Mucosa of rectum (tissue), 2 donors: Measurements from ENCODE around the gene FXYD3.
"Not testable (repeated sequence)": the region's sequence is repeated elsewhere in the genome, so short reads cannot be mapped to it uniquely, and the experiment has no call there.

Experiments
- H3K27ac ChIP-seq, 2 donors: one replicate each; pipeline ENCODE4 v1.7.0; 2013; ENCODE audit warnings: inconsistent platforms in 2 of 2, low read depth in 2 of 2, low read length in 2 of 2
- H3K27me3 ChIP-seq, 2 donors: one replicate each; pipeline ENCODE4 v1.7.0; 2013; ENCODE audit warnings: low read length in 2 of 2; ENCODE audit not compliant: control insufficient read depth in 2 of 2, insufficient read depth in 2 of 2
- H3K36me3 ChIP-seq, 2 donors: one replicate each; pipeline ENCODE4 v1.7.0; 2013; ENCODE audit warnings: low read length in 2 of 2; ENCODE audit not compliant: control insufficient read depth in 2 of 2, insufficient read depth in 2 of 2
- H3K4me1 ChIP-seq, 2 donors: one replicate each; pipeline ENCODE4 v1.7.0; 2013; ENCODE audit warnings: low read length in 2 of 2, mild to moderate bottlenecking in 1 of 2; ENCODE audit not compliant: control insufficient read depth in 2 of 2, insufficient read depth in 2 of 2
- H3K4me3 ChIP-seq, 2 donors: one replicate each; pipeline ENCODE4 v1.7.0; 2013; ENCODE audit warnings: low read length in 2 of 2
- H3K9ac ChIP-seq, 2 donors: one replicate each; pipeline ENCODE4 v1.7.0; 2013; ENCODE audit warnings: low read length in 2 of 2, low read depth in 1 of 2, mild to moderate bottlenecking in 1 of 2
- H3K9me3 ChIP-seq, 2 donors: one replicate each; pipeline ENCODE4 v1.7.0; 2013; ENCODE audit warnings: low read length in 2 of 2; ENCODE audit not compliant: control insufficient read depth in 2 of 2
- donor health status: healthy.
- donor health status: Normal muscosa, but diverticular disease.

FXYD3 gene

DNA sequence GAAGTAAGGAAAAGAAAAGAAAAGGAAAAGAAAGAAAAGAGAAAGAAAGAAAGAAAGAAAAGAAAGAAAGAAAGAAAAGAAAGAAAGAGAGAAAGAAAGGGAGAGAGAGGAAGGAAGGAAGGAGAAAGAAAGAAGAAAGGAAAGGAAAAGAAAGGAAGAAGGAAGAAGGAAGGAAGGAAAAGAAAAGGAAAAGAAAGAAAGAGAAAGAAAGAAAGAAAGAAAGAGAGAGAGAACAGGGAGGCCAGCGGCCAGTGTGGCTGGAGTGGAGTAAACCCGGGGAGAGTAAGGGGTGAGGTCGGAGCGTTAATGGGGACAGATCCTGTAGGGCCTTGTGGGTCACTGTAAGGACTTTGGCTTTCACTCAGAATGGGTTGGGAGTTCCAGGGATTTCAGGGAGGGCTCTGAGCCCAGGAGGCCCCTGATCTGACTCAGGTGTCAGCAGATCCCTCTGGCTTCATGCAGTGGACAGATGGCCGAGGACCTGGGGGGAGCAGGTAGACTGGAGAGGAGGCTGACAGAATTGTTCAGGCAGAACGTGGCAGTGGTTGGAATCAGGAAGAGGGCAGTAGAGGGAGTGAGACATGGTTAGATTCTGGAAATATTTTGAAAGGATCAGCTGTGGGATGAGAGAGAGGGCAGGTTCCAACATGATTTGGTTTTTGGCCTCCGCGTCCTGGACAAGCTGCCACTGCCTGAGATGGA is 19.8 kb upstream of the FXYD3 start:
- Histone ChIP-seq H3K27me3 (no peaks in the 10 kb centered on the region), H3K4me3 (no peak overlapping the region), H3K9ac (no peak overlapping the region), H3K27ac (no peak overlapping the region), H3K4me1 (no peaks in the 10 kb centered on the region), H3K9me3 (no peaks in the 10 kb centered on the region), H3K36me3 (no peaks in the 10 kb centered on the region)

GRCh38 chr19:35098413-35099049 is 17.1 kb upstream of the FXYD3 start:
- Histone ChIP-seq H3K36me3 (no peaks in the 10 kb centered on the region), H3K27me3 (no peaks in the 10 kb centered on the region), H3K9ac (no peak overlapping the region), H3K4me1 (no peaks in the 10 kb centered on the region), H3K9me3 (no peaks in the 10 kb centered on the region), H3K4me3 (no peak overlapping the region), H3K27ac (no peak overlapping the region)

DNA sequence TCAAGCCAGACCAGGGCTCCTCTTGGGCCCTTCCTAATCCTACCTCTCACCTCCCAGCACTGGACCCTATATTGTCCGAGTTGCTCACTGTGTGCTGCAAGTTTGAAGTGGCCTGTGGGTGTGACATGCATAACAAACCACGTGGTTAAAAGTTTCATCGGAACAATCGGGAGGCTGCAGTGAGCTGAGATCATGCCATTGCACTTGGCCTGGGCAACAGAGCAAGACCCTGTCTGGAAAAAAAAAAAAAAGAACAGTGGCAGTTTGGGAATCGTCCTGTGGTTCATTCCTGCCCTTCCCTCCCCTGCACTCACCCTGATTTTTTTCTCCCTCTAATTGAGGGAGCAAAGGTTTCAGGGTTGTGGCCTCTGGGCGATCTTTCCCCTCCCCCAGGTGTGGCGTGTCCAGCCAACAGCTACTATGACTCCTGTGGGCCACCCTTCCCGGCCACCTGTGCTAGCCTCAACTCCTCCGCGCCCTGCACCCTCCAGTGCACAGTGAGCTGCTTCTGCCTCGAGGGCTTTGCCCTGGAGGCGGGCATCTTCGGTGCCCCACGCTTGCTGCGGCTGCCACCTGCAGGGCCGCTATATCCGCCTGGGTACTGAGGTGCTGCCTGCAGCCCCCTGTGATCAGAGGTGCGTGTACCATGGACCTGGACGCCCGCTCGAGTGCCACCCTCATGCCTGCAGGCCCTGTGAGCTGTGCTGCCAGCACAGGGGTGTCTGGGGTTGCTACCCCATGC is 16.3 kb upstream of the FXYD3 start:
- H3K27me3 ChIP-seq: no peaks in the 10 kb centered on the region
- no peaks in the 10 kb centered on the region for H3K4me1 ChIP-seq
- no peak overlapping the region for H3K4me3 ChIP-seq
- H3K9ac ChIP-seq: no peak overlapping the region
- H3K9me3 ChIP-seq: no peaks in the 10 kb centered on the region
- H3K27ac ChIP-seq: no peak overlapping the region
- no peaks in the 10 kb centered on the region for H3K36me3 ChIP-seq

GRCh38 chr19:35099897-35100275 is 15.7 kb upstream of the FXYD3 start:
- H3K27me3 ChIP-seq: no peaks in the 10 kb centered on the region
- H3K36me3 ChIP-seq: no peaks in the 10 kb centered on the region
- H3K9ac ChIP-seq: no peak overlapping the region
- no peak overlapping the region for H3K4me3 ChIP-seq
- H3K4me1 ChIP-seq: no peaks in the 10 kb centered on the region
- H3K9me3 ChIP-seq: no peaks in the 10 kb centered on the region
- no peak overlapping the region for H3K27ac ChIP-seq

DNA sequence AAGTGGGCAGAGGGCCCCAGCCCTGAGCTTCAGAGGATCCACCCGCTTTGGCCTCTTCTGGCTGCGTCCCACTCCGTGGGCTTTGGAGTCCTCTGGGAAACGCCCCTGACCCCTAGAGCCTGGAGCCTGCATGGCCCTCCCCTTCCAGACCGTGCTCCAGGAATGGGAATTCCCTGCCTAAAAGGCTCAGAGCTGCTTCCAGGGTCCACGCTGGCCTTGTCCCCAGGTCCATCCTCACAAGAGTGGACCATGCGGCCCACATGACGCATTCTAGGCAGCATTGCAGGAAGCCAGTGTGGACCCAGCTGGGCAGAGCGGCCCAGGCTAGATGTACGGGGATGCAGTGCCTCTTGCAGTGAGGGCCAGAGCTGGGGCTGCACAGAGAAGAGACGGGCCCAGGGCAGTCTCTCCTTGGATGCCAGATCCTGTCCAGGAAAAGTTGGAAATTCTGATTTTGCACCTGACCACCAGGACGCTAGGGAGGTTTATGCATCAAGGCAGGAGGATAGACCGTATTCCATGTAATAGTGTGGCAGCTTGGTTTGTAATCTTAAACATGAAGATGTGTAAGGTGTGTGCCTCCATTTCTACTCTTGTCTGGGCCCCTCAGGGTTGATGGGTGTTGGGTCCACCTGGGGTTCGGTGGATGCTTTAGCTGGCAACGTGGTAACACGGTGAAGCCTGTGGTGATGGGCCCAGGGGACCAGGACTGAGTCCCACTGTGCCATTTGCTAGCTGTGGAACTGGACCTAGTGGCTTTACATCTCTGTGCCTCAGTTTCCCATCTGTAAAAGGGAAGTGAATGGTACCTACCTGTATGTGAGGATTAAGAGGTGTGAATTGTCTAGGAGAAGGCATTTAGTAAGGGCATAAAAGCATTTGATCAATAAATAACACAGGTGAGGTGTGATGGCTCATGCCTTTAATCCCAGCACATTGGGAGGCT is 14.8 kb upstream of the FXYD3 start:
- H3K9me3 ChIP-seq: no peaks in the 10 kb centered on the region
- no peak overlapping the region for H3K27ac ChIP-seq
- H3K9ac ChIP-seq: no peak overlapping the region
- H3K36me3 ChIP-seq: no peaks in the 10 kb centered on the region
- no peaks in the 10 kb centered on the region for H3K4me1 ChIP-seq
- H3K27me3 ChIP-seq: no peaks in the 10 kb centered on the region
- H3K4me3 ChIP-seq: no peak overlapping the region

DNA sequence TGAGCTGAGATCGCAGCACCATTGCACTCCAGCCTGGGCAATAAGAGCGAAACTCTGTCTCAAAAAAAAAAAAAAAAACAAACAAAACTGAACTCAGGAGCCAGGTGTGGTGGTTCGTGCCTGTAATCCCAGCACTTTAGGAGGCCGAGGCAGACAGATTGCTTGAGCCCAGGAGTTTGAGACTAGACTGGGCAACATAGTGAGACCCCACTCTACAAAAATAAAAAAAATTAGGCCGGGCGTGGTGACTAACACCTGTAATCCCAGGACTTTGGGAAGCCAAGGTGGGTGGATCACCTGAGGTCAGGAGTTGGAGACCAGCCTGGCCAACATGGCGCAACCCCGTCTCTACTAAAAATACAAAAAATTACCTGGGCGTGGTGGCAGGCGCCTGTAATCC is 13.7 kb upstream of the FXYD3 start:
- H3K27me3 ChIP-seq, H3K27ac ChIP-seq, H3K4me1 ChIP-seq, H3K9me3 ChIP-seq, H3K36me3 ChIP-seq, H3K9ac ChIP-seq, H3K4me3 ChIP-seq: not testable (repeated sequence)

DNA sequence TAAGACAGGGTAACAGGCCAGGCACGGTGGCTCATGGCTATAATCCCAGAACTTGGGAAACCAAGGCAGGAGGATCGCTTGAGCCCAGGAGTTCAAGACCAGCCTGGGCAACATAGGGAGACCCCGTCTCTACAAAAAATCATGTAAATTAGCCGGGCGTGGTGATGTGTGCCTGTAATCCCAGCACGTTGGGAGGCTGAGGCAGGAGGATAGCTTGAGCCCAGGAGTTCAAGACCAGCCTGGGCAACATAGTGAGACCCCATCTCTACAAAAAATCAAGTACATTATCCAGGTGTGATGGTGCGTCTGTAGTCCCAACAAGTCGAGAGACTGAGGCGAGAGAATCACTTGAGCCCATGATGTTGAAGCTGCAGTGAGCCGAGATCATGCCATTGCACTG is 12.0 kb upstream of the FXYD3 start:
- H3K27ac ChIP-seq, H3K36me3 ChIP-seq, H3K4me3 ChIP-seq, H3K9me3 ChIP-seq, H3K9ac ChIP-seq, H3K27me3 ChIP-seq, H3K4me1 ChIP-seq: not testable (repeated sequence)

DNA sequence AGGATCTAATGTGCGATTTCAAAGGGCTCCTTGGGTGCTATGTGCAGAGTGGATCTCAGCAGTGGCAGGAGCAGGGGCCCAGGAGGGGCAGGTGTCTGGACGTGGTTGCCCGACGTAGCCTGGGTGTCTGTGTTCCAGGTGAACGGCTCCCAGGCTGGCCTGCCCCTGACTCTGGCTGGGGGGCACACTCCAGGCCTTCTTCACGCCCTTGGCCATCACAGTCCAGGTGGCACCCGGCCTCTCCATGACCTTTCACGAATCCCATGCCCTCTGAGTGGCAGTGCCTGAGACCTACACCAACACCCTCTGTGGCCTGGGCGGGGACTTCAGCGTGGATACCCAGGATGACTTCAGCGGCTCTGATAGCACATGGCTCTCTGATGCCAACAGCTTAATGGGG is 11.3 kb upstream of the FXYD3 start:
- Histone ChIP-seq H3K36me3 (no peaks in the 10 kb centered on the region), H3K27me3 (no peaks in the 10 kb centered on the region), H3K9ac (no peak overlapping the region), H3K9me3 (no peaks in the 10 kb centered on the region), H3K27ac (no peak overlapping the region), H3K4me1 (peaks cover 4 to 5% of the 10 kb centered on the region in 2 donors), H3K4me3 (no peak overlapping the region)

DNA sequence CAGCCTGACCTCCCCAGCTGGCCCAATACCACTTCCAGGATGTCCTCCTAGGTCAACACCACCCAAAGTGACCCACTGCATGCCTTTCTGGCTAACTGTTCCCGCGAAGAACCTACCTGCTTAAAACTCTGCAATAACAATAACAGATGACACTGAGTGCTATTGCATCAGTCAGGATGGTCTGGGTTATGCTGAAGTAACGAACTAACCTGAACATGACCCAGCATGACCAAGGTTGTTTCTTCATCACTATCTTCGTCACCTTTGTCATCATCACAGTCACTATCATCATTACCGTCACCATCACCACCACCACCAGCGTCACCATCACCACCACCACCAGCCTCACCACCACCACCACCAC is 10.6 kb upstream of the FXYD3 start:
- Histone ChIP-seq H3K36me3 (no peaks in the 10 kb centered on the region), H3K9me3 (no peaks in the 10 kb centered on the region), H3K9ac (no peak overlapping the region), H3K4me3 (no peak overlapping the region), H3K27me3 (no peaks in the 10 kb centered on the region), H3K4me1 (peaks cover 4 to 8% of the 10 kb centered on the region in 2 donors), H3K27ac (no peak overlapping the region)
